NCI-H1417 (cell line): ENCODE measurements around the gene SAFB2.
A peak's percentile ranks its signal among the peaks of the same experiment; 100 is the strongest.
"Not testable (repeated sequence)": the region's sequence is repeated elsewhere in the genome, so short reads cannot be mapped to it uniquely, and the experiment has no call there.

Source experiments
- DNase-seq, 3 experiments: peaks; one replicate each; lab custom pipeline; 2025; lab: John Stamatoyannopoulos, UW

SAFB2 gene

DNA sequence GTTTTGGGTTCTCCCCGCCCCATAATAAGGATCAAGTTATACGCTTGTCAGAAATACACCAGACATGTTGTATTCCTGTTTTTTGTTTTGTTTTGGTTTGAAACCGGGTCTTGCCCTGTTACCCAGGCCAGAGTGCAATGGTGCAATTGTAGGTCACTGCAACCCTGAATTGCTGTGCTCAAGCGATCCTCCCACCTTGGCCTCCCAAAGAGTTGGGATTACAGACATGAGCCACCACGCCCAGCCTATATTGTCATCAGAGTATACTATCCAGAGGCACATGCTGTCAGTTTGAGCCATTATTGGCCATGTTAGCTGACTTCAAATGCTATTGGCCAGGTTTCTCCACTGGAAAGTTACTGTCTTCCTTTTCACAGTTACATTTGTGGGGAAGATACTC lies 10.1 kb upstream of the SAFB2 start:
- DNase-seq = no peak

DNA sequence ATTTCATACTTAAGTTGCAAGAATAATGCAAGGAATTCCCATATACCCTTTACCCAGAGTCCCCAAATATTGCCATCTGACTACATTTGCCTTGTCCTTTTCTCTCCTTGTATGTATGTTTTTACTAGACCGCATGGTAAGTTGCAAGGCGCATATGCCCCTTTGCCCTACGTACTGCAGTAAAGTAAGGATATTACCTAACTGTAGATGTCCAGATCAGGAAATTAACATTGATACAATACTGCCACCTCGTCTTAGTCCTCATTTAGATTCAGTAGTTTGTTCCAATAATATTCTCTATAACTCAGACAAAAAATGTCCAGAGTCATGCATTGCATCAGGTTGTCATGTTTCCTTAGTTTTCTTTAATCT lies 9.7 kb upstream of the SAFB2 start:
- no peak for DNase-seq

DNA sequence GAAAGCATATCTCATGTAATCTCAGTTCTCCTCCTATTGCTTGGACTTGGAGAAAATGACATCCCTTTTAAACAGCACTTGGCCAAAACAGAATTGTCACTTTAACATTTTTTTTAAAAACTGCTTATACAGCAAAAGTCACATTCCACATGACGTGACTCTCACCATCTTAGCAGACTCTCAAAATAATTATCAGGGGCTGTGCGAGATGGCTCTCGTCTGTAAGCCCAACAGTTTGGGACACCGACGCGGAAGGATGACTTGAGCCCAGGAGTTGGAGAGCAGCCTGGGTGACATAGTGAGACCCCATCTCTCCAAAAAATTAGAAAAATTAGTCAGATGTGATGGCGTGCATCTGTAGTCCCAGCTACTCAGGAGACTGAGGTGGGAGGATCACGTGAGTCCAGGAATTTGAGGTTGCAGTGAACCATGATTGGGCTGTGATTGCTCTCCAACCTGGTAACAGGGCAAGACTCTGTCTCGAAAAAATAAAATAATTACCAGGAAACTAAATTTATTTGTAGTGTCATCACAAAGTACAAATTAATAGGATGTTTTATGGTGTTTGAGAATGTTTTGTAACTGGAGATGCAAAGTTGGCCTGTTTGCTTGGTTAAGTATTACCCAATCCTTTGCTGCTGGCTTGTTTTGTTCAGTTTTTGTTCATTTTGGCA lies 9.1 kb upstream of the SAFB2 start:
- DNase-seq = no peak

DNA sequence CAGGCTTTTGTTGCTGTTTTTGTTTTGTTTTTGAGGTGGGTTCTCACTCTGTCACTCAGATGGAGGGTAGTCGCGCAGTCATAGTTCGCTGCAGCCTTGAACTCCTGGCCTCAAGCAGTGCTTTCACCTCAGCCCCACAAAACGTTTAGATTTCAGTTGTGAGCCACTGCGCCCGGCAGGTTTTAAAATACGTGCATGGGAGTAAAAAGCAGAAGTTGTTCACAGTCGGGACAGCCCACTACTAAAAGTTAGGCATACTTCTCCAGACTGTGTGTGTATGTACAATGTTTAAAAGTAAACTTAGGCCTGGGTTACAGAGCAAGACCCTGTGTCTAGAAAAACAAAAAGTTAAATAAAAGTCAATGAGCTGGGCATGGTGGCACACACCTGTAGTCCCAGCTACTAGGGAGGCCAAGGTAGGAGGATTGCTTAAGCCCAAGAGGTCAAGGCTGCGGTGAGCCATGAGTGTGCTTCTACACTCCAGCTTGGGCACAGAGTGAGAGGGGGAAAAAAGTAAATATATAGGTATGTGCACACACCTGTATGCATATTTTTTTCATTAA lies 6.4 kb upstream of the SAFB2 start:
- no peak for DNase-seq

DNA sequence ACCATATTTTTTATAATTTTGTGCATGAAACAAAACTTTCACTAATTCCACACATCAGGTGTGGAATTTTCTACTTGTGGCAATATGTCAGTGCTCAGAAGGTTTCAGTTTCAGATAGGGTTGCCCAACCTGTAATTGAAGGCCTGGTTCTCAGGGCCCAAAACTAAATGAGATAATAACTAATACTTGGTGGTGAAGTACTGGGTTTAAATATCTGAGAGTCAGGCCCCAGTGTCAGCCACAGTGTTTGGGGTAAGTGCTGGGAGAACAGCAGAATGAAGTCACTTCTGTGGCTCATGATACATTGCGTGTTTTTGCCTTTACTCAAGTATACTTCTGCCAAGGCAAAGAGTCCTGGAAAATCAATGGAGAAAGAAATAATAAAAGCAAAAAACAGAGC lies 5.9 kb upstream of the SAFB2 start:
- no peak for DNase-seq

DNA sequence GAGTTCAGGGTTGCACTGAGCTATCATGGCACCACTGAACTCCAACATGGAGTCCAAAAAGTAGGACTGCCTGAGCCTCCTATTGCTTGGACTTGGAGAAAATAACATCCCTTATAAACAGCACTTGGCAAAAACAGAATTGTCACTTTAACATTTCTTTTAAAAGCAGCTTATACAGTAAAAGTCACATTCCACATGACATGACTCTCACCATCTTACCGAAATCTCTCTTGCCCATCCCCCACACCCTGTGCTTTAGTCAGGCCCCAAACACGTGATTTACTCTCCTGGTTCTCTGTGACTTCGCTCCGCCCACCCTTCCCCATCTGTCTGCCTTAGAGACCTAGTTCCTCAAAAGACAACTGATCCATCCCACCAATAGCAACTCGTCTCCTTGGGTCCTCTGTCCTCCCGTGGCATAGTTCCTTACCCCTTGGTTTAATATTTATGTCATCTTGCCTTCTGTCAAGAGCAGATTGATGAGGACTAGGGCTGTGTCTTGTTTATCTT lies 4.9 kb upstream of the SAFB2 start:
- DNase-seq = no peak

DNA sequence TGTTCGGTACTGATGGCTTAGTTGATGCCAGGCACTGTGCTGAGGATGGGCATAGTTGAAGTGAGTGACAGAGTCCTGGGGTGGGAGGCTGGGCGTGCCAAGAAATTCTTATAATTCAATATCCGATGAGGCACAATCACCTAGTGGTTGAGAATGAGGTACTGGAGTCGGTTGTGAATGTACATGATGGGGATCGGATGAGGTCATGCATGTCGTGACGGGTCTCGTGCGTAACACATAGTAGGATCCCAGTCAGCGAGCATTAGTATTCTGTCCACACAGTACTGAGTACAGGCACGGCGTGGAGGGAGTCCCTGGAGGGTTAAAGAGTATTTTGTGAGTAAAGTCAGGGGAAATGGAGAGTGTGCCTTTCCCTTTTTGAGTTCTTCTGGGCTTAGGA lies 3.1 kb upstream of the SAFB2 start:
- DNase-seq = no peak

DNA sequence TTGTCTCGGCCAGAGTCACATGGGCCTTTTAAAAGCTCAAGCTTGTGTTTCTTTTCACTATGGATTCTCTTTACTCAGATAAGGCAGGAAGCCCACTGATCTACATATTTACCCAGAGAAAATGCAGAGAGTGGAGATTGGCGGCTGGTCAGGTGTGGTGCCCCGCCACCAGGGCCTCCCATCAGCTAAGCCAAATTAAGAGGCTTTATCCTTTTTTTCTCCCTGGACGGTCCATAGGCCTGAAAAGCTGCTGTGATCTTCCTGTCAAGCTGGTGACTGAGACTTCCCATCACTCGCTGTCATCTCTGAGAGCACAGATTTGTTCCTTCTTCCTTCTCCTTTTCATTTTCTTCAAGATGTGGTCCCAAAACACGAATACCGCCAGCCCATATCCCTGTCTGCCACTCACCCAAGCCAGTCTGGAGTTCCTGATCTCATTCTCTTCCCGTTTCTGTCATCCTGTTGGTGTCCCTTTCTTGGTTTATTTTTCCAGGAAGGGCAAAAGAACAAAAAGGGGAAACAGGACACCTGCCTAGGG lies 2.2 kb upstream of the SAFB2 start:
- DNase-seq = no peak

DNA sequence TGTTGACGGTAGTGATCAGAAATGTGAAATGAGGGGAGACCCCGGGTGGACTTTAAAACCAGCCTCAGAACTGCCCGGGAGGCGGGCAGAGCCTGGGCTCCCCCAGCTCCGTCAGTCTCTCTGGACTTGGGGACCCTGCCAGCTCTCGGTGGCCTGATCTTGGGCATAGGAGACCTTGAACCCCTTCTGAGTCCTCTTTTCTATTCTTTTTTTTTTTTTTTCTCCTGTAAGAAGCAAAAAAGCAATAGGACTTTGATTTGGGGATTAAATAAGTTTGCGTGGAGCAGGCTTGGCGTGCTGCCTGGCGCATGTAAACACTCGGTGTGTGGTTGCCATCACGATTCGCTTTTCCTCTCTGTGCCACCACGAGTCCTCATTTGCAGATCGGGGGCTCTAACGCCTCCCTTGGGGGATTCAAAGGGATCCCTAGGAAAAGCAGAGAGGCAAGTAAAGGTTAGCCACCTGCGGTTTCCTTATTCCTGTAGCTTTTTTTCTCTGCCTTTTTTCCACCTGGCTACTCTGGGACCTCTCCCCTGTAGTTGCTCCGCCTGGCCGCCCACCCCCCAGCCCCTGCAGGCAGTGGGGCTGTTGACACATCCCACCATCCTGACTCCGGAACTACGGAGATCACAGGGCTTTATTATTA lies 1.6 kb upstream of the SAFB2 start:
- DNase-seq = peak in 2 of 3 experiments; percentile 11 to 54

DNA sequence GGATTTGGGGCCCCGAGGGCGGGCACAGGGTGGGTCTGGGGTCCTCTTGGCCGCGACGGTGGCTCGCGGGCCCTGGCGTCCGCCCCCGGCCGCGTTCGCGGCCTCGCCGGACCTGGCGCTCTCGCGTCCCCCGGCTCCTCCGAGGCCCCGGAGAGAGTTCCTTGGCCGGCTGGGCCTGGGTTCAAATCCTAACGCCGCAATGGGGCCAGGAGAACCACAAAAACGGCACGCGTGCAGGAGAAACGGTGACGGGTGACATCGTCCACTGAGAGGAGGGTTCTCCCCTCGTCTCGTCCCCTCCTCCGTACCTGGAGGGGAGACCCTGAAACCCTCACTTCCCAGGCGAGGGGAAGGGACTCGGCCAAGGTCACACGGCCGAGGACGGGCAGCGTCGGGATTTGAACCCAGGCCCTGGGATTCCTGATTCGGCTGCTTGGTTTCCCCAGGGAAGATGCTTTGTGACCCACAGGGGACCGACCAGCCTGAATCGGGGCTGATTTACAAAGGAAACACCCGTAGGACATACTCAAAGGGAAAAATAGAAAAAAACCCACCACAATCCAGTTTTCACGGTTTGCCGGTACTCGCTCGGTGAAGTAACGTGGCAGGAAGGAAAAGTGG lies 931 bp upstream of the SAFB2 start:
- DNase-seq = no peak

DNA sequence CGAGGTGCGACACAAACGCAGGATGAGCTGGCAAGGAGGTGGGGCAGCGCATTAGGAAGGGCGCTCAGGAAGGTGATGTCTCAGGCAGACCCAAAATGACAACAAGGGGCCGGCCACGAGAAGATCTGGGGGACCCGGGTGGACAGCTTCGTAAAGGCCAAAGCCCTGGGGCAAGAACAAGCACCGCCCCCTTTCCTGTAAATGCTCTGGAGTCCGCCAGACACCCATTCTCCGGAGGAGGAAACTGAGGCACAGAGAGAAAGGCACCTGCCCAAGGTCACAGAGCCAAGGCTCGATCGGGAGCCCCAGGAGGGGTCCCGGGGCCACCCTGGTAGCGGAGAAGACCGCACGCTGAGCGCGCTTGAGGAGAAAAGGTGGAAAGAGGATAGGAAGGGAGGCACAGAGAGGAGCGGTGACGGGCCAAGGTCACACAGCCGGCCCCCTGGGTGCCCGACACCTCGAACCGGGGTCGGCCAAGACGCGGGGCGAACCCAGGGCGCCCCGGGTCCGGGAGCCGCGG lies 571 bp downstream of the SAFB2 start:
- DNase-seq = peak in 1 of 3 experiments; percentile 61

DNA sequence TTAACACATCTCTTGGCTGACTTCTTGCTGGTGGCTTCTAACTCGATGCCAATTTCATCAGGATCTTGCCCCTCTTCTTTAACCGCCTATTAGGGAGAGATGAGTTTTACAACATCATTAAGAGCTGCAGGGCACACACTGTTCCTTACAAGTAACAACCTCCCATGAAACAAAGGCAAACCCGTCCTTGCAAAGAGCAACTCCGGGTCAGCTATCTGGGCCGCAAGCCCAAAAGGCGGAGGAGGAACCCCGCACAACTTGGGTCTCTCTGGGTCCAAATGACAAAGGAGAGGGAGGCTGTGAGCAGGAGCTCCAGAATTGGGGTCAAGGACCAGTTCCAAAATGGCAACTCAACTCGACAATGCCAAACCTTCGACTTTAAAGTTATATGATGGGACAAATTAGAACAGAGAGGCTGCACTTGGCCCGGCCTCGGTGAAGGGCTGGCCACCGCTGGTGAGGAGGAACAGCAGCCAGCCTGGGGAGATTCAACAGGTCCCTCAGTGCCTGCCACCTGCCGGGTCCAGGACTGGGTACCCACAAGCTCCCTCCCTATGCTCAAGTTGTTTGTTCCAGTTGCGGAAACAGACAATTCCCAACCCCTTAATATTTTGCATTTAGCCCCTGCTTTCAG lies 1.1 kb downstream of the SAFB2 start:
- no peak for DNase-seq

DNA sequence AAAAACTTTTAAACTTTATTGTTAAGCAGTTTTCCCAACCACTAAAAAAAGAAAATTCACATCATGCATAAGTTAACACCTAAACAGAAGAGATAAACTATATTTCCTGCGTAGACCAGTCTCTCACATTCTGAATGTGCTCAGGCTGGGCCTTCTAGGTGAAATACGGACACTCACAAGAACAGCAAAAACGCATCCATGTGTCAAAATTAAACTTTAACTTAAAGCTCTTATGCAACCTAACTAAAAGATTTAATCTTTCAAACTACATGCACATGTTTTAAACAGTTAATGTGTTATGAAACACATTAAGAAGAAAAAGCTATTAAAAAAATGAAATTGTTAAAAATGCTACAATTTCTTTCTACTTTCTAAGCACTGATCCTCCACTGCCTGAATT lies 2.6 kb downstream of the SAFB2 start:
- DNase-seq = no peak

DNA sequence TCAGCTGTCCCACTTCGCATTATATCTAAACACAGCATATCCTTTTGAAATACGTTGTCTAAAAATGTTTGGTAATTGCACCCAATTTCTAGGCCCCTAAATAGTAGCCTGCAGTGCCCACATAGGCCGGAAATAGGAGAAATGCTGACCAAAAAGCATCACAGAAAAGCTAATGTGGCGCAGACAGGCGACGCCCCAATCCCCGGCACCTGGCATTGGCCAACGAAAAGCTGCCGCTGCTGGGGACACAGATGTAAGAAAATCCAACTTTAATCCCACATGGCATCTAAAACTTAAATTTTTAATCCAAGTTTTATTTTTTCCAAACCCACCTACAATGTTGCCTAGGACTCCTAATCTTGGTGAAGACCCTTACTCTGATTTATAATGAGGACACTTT lies 4.0 kb downstream of the SAFB2 start:
- DNase-seq = no peak

DNA sequence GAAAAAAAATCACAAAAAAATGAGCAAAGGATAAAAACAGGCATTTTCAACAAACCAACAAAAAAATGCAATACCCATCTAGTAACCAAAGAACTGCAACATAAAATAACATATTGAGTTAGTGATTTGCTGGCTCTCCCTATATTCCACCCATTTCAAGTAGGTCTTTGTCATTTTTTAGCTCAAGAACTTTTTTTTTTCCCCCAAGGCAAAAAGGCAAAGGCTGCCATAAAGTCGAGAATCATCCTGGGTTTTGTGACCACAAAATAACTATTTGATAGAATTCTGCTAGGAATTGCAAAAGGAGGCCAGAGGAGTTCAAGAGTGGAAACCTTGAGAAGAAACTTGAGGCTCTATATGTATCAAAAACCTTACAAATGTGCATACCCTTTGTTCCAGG lies 5.5 kb downstream of the SAFB2 start:
- DNase-seq = no peak

DNA sequence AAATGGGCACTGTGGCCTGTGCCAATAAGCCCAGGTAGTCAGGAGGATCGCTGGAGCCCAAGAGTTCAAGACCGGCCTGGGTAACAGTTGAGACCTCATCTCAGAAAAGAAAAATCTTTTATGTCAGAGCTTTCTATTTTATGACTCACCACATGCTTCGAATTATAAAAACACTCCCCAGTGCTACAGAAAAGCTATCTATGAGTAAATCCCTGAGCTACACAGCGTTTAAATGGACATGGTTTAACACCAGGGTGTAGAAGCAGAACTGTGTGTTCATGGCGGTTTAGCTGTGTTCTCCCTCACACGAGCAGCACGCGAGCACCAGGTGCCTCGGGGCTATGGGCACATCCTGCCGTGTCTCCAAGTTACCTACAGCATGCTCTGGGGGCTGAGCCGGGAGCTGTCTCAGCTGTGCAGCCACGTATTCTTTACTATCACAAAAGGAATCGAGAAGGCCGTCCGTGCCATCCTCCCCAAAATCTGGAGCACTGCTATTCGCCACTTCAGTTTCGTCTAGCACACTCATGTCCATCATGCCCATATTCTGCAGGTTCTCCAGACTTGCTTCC lies 6.7 kb downstream of the SAFB2 start:
- no peak for DNase-seq

DNA sequence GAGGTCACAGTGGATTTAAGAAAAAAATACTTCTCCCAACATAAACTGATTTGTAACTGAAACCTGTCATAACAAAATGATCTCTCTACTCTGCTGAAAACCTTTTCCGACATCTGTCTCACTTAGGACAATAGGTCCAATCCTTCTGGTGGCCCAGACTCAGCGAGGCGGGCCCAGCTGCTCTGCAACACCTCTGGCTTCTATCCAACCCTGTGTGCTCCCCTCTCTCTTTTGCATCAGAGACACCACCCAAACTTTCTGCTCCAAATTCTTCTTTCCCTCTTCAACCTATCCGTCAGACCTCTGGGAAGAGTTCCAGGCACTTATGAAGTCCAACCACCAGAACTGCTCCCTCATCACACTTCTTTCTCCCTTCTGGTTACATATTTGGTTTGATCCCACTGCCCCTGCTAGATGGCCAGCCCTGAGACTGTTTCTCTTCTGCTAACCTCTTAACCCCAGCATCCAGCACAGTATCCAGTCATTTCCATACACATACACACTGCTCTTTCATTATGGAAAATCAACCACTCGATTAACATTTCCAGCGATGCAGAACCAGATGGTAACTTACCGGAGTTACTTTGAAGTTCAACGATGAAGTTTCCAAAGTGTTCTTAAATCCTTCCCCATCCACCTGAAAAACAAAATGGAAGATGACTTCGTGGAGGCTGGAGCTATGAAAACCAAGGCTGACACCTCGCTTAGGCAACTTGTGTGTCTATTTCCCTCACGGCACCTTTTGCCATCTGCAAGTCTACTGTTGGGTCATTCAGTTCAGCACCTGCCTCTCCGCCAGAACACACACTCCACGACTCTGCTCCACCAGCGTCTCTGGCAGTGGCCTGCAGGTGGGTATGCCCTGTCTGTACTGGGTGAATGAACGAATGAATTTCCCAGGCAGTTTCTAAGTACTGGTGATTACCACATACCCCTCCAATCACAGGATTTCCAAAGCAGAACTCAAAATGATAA lies 9.4 kb downstream of the SAFB2 start:
- no peak for DNase-seq

DNA sequence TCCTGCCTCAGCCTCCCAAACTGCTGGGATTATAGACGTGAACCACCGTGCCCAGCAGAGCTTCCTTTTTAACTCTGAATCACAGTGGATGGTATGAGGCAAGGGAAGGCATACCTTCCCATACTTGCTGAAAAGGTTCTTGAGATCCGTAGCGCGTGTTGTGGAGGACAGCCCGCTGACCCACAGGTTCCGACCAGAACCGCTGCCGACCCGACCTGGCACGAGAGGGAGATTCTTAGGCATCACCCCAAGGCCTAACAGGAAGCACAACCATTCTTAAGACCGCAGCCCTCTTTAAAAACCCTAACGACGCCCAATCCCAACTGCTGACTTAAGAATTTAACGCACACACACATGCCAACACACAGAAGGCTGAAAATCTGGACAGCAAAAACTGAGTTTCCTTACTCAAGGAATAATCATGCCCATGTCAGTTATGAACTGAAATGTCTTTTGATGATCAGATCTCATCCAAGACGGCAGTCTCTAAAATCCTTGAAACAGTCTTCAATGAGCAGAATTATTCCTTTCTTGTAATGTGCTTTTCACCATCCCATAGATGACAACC lies 12.6 kb downstream of the SAFB2 start:
- DNase-seq = no peak

DNA sequence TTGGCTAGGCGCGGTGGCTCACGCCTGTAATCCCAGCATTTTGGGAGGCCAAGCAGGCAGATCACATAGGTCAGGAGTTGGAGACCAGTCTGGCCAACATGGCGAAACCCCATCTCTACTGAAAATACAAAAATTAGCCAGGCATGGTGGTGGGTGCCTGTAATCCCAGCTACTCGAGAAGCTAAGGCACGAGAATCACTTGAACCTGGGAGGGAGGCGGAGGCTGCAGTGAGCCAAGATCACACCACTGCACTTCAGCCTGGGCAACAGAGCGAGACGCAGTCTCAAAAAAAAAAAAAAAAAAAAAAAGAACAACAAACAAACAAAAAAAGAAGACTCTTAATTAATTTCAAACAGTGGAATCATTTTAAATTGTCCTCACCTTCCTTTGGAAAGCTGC lies 13.8 kb downstream of the SAFB2 start:
- DNase-seq = not testable (repeated sequence)

DNA sequence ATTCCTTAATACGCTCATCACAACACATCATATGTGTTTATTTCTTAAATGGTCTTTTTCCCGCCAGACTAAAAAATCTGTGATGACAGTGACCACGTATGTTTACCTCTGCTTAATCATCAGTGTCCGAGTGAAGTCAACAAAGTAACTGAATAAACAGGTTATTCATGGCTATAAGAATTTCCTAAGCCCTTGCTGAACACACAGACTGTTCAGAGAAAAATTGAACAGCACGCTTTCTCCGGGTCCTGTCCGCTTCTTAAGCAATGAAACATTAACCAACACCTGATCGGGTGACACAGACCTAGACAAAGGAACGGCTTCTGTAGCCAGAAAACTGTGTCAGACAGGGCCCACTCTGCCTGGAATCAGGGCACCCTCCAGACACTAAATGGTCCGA lies 14.3 kb downstream of the SAFB2 start:
- no peak for DNase-seq
